Measurements from ENCODE around the gene TBX1. TPM values are rescaled to one million over a fixed set of nuclear protein-coding genes. Genes with fewer than 3 reads are reported as not detected.

TBX1 gene
- total and polyA plus RNA-seq, 2 experiments from 2014 or later: 0.12 to 0.71 TPM

DNA sequence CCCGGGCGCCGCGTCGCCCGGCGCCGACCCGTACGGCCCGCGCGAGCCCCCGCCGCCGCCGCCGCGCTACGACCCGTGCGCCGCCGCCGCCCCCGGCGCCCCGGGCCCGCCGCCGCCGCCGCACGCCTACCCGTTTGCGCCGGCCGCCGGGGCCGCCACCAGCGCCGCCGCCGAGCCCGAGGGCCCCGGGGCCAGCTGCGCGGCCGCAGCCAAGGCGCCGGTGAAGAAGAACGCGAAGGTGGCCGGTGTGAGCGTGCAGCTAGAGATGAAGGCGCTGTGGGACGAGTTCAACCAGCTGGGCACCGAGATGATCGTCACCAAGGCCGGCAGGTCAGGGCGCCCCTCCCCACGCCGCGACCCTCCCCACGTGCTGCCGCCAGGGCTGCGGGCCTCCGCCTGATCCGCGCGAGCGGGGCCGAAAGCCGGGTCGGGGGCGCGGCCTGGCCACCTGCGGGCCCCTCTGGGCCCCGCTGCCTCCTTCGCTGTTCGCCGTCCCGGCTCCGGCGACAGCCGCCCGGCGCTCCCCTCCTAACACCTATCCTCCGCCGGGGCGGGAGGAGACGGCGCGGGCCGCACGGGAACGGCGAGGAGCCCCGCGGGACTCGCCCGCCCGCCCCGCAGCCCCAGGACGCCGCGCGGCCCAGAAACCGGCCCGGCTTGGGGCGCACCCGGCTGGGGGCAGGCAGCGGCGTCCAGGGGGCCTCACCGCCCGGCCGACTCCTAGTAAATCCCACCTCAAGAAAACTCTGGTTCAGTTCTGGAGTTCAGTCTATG is 560 bp downstream of the TBX1 start:
- Histone ChIP-seq H3K27me3 (peaks cover 97% of the 10 kb centered on the region), H3K36me3 (no peaks in the 10 kb centered on the region), H3K4me3 (no peak overlapping the region), H3K9me3 (ENCODE audit: low read depth) (no peaks in the 10 kb centered on the region), H3K27ac (no peak overlapping the region), H3K4me1 (ENCODE audit: low read depth) (no peaks in the 10 kb centered on the region)
- no peak for DNase-seq (ENCODE audit: low read depth in 1 of 2, low spot score in 1 of 2)
- TF ChIP-seq, protein P1, sequence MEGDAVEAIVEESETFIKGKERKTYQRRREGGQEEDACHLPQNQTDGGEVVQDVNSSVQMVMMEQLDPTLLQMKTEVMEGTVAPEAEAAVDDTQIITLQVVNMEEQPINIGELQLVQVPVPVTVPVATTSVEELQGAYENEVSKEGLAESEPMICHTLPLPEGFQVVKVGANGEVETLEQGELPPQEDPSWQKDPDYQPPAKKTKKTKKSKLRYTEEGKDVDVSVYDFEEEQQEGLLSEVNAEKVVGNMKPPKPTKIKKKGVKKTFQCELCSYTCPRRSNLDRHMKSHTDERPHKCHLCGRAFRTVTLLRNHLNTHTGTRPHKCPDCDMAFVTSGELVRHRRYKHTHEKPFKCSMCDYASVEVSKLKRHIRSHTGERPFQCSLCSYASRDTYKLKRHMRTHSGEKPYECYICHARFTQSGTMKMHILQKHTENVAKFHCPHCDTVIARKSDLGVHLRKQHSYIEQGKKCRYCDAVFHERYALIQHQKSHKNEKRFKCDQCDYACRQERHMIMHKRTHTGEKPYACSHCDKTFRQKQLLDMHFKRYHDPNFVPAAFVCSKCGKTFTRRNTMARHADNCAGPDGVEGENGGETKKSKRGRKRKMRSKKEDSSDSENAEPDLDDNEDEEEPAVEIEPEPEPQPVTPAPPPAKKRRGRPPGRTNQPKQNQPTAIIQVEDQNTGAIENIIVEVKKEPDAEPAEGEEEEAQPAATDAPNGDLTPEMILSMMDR (IDR thresholded peaks at IDR 0.05; ENCODE audit: low read depth, low read length): no peak

DNA sequence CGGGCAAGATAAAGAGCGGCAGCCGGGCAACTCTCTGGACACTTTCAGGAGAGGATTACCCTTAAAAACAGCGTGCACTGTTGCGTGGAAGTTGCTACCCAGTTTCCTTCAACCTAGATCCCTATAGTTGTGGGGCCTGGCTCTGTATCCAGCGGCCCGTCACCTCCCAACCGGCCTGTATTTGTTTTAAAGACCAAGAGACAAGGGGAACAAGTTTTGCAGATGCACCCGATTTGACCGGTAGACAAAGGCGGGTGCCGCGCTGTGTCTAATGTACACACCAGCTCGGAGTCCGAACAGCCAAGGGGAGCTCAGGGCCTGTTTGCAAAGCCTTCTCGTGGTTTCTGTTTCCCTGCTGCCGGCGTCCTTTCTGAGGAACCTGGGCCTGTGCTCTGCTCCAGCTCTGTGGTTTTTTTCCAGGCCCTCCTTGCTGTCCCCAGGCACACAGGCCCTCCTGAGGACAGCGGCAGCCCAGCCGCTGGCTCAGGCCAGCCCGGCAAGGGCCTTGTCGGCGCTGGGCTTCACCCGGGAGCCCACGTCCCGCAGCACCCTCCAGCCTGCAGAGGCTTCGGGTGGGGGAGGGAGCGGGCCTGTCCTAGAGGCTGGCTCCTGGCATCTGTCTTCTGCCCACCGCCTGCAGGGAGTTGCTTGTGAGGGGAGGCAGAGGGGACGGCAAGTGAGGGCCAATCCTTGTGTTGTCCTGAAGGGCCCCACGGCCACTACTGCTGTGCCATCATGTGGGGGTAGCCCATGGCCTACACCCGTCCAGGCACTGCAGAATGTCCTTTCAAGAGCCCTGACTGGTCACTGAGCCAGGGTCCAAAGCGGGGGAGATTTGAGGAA is 1.4 kb downstream of the TBX1 start:
- no peak overlapping the region for H3K27ac ChIP-seq
- H3K9me3 ChIP-seq (ENCODE audit: low read depth): no peaks in the 10 kb centered on the region
- peaks cover 97% of the 10 kb centered on the region for H3K27me3 ChIP-seq
- H3K4me1 ChIP-seq (ENCODE audit: low read depth): no peaks in the 10 kb centered on the region
- DNase-seq (ENCODE audit: low read depth in 1 of 2, low spot score in 1 of 2): peak in 1 of 2 donors; percentile 51
- H3K4me3 ChIP-seq: no peak overlapping the region
- H3K36me3 ChIP-seq: no peaks in the 10 kb centered on the region
- TF ChIP-seq, protein P1 (IDR thresholded peaks at IDR 0.05; ENCODE audit: low read depth, low read length): no peak

DNA sequence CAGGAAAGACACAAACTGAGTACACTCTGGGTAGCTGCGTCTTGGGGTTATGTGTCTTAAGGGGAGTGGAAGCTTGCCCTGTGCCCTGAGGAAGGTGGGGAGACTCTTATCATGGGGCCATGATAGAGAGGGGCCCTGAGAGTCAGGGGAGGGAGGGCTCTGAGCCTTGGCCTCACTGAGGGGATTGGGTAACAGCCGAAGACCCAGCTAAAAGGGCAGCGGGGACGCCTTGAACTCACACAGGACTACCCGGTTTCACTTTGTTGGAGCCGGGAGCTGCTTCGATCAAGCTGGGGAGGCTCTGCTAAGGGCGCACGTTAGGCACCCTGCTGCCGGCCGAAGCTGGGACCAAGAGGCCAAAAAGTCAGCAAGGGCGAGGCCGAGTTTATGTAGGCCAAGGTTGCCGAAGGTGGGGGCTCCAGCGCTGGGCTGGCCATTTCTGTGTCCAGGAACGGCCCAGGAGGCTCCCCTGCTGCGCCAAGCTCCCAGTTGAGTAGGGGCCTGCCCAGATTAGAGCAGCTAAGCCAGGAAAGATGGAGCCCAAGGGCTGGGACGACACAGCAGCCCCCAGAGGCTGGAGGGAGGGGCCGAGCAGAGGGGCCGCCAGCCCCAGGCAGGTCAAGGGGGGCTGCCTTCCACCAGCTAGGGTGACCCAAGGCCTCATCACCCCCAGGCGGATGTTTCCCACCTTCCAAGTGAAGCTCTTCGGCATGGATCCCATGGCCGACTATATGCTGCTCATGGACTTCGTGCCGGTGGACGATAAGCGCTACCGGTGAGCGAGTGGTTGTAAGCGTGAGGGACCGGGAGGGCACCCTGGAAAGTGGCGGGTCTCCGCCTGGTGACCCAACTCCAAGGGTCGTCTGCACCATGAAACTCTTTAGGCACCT is 2.2 kb downstream of the TBX1 start:
- peaks cover 97% of the 10 kb centered on the region for H3K27me3 ChIP-seq
- no peak overlapping the region for H3K4me3 ChIP-seq
- no peak for DNase-seq (ENCODE audit: low read depth in 1 of 2, low spot score in 1 of 2)
- H3K27ac ChIP-seq: no peak overlapping the region
- TF ChIP-seq, protein P1 (IDR thresholded peaks at IDR 0.05; ENCODE audit: low read depth, low read length): no peak
- no peaks in the 10 kb centered on the region for H3K9me3 ChIP-seq (ENCODE audit: low read depth)
- no peaks in the 10 kb centered on the region for H3K4me1 ChIP-seq (ENCODE audit: low read depth)
- H3K36me3 ChIP-seq: no peaks in the 10 kb centered on the region

DNA sequence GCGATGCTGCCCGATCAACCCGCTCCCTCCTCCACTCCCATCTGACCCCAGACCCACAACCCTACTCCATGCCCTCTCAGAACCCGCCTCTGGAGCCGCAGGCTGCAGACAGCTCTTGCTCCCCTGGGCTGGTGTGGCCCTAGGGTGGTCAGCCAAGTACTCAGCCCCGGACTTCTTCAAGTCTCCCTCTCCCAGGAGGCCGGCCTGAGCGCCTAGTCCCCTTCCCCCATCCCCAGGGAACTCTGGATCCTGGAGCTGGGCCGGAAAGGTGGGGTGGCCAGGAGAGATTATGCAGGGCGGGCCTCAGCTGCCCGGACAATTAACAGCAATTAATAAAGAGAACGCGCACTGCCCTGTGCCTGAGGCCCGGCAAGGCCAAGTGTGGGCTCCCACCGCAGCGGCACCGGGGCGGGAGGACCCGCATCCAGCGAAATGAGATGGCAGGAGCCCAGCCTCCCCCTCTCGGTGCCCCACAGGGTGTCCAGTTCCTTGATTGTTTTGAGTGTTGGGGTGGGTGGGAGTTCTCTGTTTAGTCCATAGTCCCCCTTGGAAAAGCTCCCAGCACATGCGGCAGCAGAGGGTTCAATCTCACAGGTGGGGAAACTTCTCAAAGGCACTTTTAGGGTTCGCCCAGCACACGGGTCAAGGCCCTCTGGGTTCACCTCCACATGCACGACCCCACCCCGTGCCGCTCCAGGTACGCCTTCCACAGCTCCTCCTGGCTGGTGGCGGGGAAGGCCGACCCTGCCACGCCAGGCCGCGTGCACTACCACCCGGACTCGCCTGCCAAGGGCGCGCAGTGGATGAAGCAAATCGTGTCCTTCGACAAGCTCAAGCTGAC is 3.1 kb downstream of the TBX1 start:
- H3K4me3 ChIP-seq: no peak overlapping the region

More for the DNA sequence above, 3.1 kb downstream of the TBX1 start:
- Histone ChIP-seq H3K9me3 (ENCODE audit: low read depth) (no peaks in the 10 kb centered on the region), H3K27me3 (peaks cover 97% of the 10 kb centered on the region), H3K36me3 (no peaks in the 10 kb centered on the region), H3K4me1 (ENCODE audit: low read depth) (no peaks in the 10 kb centered on the region), H3K27ac (no peak overlapping the region)
- TF ChIP-seq, protein P1 (IDR thresholded peaks at IDR 0.05; ENCODE audit: low read depth, low read length): no peak
- DNase-seq (ENCODE audit: low read depth in 1 of 2, low spot score in 1 of 2): no peak

Measured in cardiac muscle cell (in vitro differentiated cells and primary cell).